ENCODE results near the gene PLA2G15.

DNA sequence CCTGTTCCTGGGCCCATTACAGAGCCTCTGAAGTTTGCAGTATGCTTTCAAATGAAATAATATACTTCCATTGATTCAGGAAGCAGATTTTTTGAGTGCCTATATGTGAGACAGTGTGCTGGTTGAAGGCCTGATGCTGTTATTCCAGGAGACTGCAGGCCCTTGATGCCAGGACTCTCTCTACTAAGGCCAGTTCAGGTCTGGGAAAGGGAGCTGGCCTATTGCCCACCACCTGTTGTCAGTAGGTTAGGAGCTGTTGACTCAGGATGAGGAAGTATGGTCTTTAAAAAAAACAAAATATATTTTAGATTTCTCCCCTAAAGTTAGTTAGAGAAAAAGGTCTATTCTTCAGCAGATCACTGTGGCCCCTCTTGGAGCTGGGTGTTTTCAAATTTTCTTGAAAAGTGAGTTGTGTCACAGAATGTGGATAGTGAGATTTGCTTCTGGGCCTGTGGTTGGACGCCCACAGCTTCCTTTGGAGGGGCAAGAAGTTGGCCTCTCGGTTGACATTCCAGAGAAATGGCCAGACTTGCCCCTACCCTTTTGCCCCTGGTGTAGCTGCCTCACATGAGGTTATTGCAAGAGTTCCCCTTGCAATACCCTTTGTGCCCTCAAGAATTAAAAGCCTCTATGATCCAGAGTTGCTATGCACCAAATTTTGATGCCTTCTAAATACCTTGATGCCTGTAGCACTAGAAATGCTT lies 17.2 kb upstream of the PLA2G15 start:
- TF ChIP-seq, protein P1, sequence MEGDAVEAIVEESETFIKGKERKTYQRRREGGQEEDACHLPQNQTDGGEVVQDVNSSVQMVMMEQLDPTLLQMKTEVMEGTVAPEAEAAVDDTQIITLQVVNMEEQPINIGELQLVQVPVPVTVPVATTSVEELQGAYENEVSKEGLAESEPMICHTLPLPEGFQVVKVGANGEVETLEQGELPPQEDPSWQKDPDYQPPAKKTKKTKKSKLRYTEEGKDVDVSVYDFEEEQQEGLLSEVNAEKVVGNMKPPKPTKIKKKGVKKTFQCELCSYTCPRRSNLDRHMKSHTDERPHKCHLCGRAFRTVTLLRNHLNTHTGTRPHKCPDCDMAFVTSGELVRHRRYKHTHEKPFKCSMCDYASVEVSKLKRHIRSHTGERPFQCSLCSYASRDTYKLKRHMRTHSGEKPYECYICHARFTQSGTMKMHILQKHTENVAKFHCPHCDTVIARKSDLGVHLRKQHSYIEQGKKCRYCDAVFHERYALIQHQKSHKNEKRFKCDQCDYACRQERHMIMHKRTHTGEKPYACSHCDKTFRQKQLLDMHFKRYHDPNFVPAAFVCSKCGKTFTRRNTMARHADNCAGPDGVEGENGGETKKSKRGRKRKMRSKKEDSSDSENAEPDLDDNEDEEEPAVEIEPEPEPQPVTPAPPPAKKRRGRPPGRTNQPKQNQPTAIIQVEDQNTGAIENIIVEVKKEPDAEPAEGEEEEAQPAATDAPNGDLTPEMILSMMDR (IDR thresholded peaks at IDR 0.05): no peak
- no peak for TF ChIP-seq POLR2A (IDR thresholded peaks at IDR 0.05)
